AG20443 (cell line): Measurements from ENCODE around the gene NFKB1.
"Not testable (repeated sequence)": the region's sequence is repeated elsewhere in the genome, so short reads cannot be mapped to it uniquely, and the experiment has no call there.

Experiments
- DNase-seq: peaks from one replicate; pipeline ENCODE4 v3.0.0; 2012; ENCODE audit warnings: low spot score, mixed read lengths

NFKB1 gene

GRCh38 chr4:102565696-102566095 lies 64.5 kb downstream of the NFKB1 start:
- no peak for DNase-seq

GRCh38 chr4:102566426-102566825 lies 65.3 kb downstream of the NFKB1 start:
- DNase-seq: no peak

- DNase-seq: no peak
These were observed 66.3 kb downstream of the NFKB1 start for GRCh38 chr4:102567427-102567826.

- DNase-seq: no peak
These were observed 68.0 kb downstream of the NFKB1 start for GRCh38 chr4:102569200-102569599.

GRCh38 chr4:102570211-102570610 lies 69.1 kb downstream of the NFKB1 start:
- not testable (repeated sequence) for DNase-seq

- DNase-seq: no peak
These were observed 71.3 kb downstream of the NFKB1 start for GRCh38 chr4:102572452-102572851.

- no peak for DNase-seq
These were observed 73.2 kb downstream of the NFKB1 start for GRCh38 chr4:102574317-102574716.

- DNase-seq: no peak
These were observed 74.4 kb downstream of the NFKB1 start for GRCh38 chr4:102575369-102576129.

- DNase-seq: no peak
These were observed 77.1 kb downstream of the NFKB1 start for GRCh38 chr4:102578270-102578669.

GRCh38 chr4:102578819-102579218 lies 77.7 kb downstream of the NFKB1 start:
- DNase-seq: no peak

GRCh38 chr4:102579794-102580462 lies 78.8 kb downstream of the NFKB1 start:
- no peak for DNase-seq

GRCh38 chr4:102580463-102580842 lies 79.3 kb downstream of the NFKB1 start:
- no peak for DNase-seq

- no peak for DNase-seq
These were observed 82.9 kb downstream of the NFKB1 start for GRCh38 chr4:102584091-102584490.

GRCh38 chr4:102585329-102585728 lies 84.2 kb downstream of the NFKB1 start:
- DNase-seq: no peak

GRCh38 chr4:102586002-102586643 lies 85.0 kb downstream of the NFKB1 start:
- DNase-seq: no peak

GRCh38 chr4:102586644-102587021 lies 85.5 kb downstream of the NFKB1 start:
- DNase-seq: no peak

GRCh38 chr4:102589743-102590142 lies 88.6 kb downstream of the NFKB1 start:
- no peak for DNase-seq

GRCh38 chr4:102592256-102592655 lies 91.1 kb downstream of the NFKB1 start:
- no peak for DNase-seq

GRCh38 chr4:102593147-102593546 lies 92.0 kb downstream of the NFKB1 start:
- no peak for DNase-seq

- DNase-seq: no peak
These were observed 92.8 kb downstream of the NFKB1 start for GRCh38 chr4:102594000-102594399.

GRCh38 chr4:102596532-102596931 lies 95.4 kb downstream of the NFKB1 start:
- no peak for DNase-seq

GRCh38 chr4:102598086-102598761 lies 97.1 kb downstream of the NFKB1 start:
- no peak for DNase-seq
